HCT116 (cell line): ENCODE measurements around the gene RETNLB.

Source experiments
- CEBPB ChIP-seq: IDR thresholded peaks from 2 replicates; pipeline ENCODE4 v1.6.1; 2012; ENCODE audit warnings: low read depth
- TF ChIP-seq, protein P1 (sequence below), 3 experiments: fragments of 200-600 bp in 1 of 3; sonication (generic) in 1 of 3; IDR thresholded peaks in 2 of 3; conservative IDR thresholded peaks in 1 of 3; 2 replicates each; pipeline ENCODE4 v1.5.1; 2012 to 2017; ENCODE audit warnings: low read depth in 2 of 3, low read length in 2 of 3, antibody characterized with exemption in 1 of 3, borderline replicate concordance in 1 of 3, control low read depth in 1 of 3, mild to moderate bottlenecking in 1 of 3, mixed read lengths in 1 of 3, mixed run types in 1 of 3, moderate library complexity in 1 of 3; ENCODE audit not compliant: insufficient read depth in 1 of 3

- TF ChIP-seq, protein P1, sequence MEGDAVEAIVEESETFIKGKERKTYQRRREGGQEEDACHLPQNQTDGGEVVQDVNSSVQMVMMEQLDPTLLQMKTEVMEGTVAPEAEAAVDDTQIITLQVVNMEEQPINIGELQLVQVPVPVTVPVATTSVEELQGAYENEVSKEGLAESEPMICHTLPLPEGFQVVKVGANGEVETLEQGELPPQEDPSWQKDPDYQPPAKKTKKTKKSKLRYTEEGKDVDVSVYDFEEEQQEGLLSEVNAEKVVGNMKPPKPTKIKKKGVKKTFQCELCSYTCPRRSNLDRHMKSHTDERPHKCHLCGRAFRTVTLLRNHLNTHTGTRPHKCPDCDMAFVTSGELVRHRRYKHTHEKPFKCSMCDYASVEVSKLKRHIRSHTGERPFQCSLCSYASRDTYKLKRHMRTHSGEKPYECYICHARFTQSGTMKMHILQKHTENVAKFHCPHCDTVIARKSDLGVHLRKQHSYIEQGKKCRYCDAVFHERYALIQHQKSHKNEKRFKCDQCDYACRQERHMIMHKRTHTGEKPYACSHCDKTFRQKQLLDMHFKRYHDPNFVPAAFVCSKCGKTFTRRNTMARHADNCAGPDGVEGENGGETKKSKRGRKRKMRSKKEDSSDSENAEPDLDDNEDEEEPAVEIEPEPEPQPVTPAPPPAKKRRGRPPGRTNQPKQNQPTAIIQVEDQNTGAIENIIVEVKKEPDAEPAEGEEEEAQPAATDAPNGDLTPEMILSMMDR (IDR thresholded peaks at IDR 0.05 in 2 of 3, conservative IDR thresholded peaks at IDR 0.05 in 1 of 3; ENCODE audit: borderline replicate concordance in 1 of 3, insufficient read depth in 1 of 3, low read depth in 2 of 3, low read length in 2 of 3): no peak
- no peak for TF ChIP-seq CEBPB
Measured at GRCh38 chr3:108804437-108804836, 47.2 kb upstream of the RETNLB start.
